ENCODE data around the gene LRRC8C.

Gene LRRC8C

GRCh38 chr1:89701746-89702241 lies 68.9 kb downstream of the LRRC8C start:
- no peaks in the 10 kb centered on the region for H3K9me2 ChIP-seq (replicated peaks; ENCODE audit: low read depth, low read length)
- H3K9me3 ChIP-seq (ENCODE audit: insufficient read depth, low read depth, low read length): no peaks in the 10 kb centered on the region
- no peak overlapping the region for H2AFZ ChIP-seq (ENCODE audit: low read length)
- H3K4me1 ChIP-seq (ENCODE audit: insufficient read depth, low read length, poor library complexity, severe bottlenecking): peaks cover 60% of the 10 kb centered on the region
- no peaks in the 10 kb centered on the region for H3K79me2 ChIP-seq (ENCODE audit: insufficient read depth, low read length)
- TF ChIP-seq EZH2phosphoT487 (IDR thresholded peaks at IDR 0.05; ENCODE audit: borderline replicate concordance) (no peak), CTCF (conservative IDR thresholded peaks at IDR 0.05; ENCODE audit: low read length) (no peak)
- no peak overlapping the region for H3K4me3 ChIP-seq (ENCODE audit: low read length, poor library complexity, severe bottlenecking)
- H3K27me3 ChIP-seq (ENCODE audit: insufficient read depth, low read length, poor library complexity, severe bottlenecking): no peaks in the 10 kb centered on the region
- peak overlapping the region; percentile 28 for H3K4me2 ChIP-seq (ENCODE audit: low read depth, low read length, poor library complexity, severe bottlenecking)
- 0 out of 2 replicates have a peak, but pooled peaks cover 4% of the 10 kb centered on the region for H3F3A ChIP-seq (ENCODE audit: low read depth)
- no peak overlapping the region for H3K9ac ChIP-seq (ENCODE audit: low read depth, low read length, poor library complexity, severe bottlenecking)
- H3K36me3 ChIP-seq (ENCODE audit: insufficient read depth, low read length): no peaks in the 10 kb centered on the region
- H4K20me1 ChIP-seq (ENCODE audit: insufficient read depth, low read length, poor library complexity, severe bottlenecking): no peaks in the 10 kb centered on the region

- Histone ChIP-seq H3K9ac (ENCODE audit: low read depth, low read length, poor library complexity, severe bottlenecking) (no peak overlapping the region), H3K36me3 (ENCODE audit: insufficient read depth, low read length) (no peaks in the 10 kb centered on the region), H2AFZ (ENCODE audit: low read length) (no peak overlapping the region), H3K79me2 (ENCODE audit: insufficient read depth, low read length) (no peaks in the 10 kb centered on the region), H3F3A (ENCODE audit: low read depth) (0 out of 2 replicates have a peak, but pooled peaks cover 4% of the 10 kb centered on the region), H4K20me1 (ENCODE audit: insufficient read depth, low read length, poor library complexity, severe bottlenecking) (no peaks in the 10 kb centered on the region), H3K9me2 (replicated peaks; ENCODE audit: low read depth, low read length) (no peaks in the 10 kb centered on the region), H3K27me3 (ENCODE audit: insufficient read depth, low read length, poor library complexity, severe bottlenecking) (no peaks in the 10 kb centered on the region), H3K9me3 (ENCODE audit: insufficient read depth, low read depth, low read length) (no peaks in the 10 kb centered on the region), H3K4me2 (ENCODE audit: low read depth, low read length, poor library complexity, severe bottlenecking) (no peak overlapping the region), H3K4me1 (ENCODE audit: insufficient read depth, low read length, poor library complexity, severe bottlenecking) (peaks cover 60% of the 10 kb centered on the region), H3K4me3 (ENCODE audit: low read length, poor library complexity, severe bottlenecking) (no peak overlapping the region)
- TF ChIP-seq CTCF (conservative IDR thresholded peaks at IDR 0.05; ENCODE audit: low read length) (no peak), EZH2phosphoT487 (IDR thresholded peaks at IDR 0.05; ENCODE audit: borderline replicate concordance) (no peak)
Measured at GRCh38 chr1:89702520-89703045, 69.7 kb downstream of the LRRC8C start.

GRCh38 chr1:89703469-89703868 lies 70.5 kb downstream of the LRRC8C start:
- Histone ChIP-seq H3K36me3 (ENCODE audit: insufficient read depth, low read length) (no peaks in the 10 kb centered on the region), H3K79me2 (ENCODE audit: insufficient read depth, low read length) (no peaks in the 10 kb centered on the region), H3F3A (ENCODE audit: low read depth) (0 out of 2 replicates have a peak, but pooled peaks cover 4% of the 10 kb centered on the region), H3K9me3 (ENCODE audit: insufficient read depth, low read depth, low read length) (no peaks in the 10 kb centered on the region), H4K20me1 (ENCODE audit: insufficient read depth, low read length, poor library complexity, severe bottlenecking) (no peaks in the 10 kb centered on the region), H2AFZ (ENCODE audit: low read length) (no peak overlapping the region), H3K9ac (ENCODE audit: low read depth, low read length, poor library complexity, severe bottlenecking) (no peak overlapping the region), H3K9me2 (replicated peaks; ENCODE audit: low read depth, low read length) (no peaks in the 10 kb centered on the region), H3K4me1 (ENCODE audit: insufficient read depth, low read length, poor library complexity, severe bottlenecking) (peaks cover 53% of the 10 kb centered on the region), H3K27me3 (ENCODE audit: insufficient read depth, low read length, poor library complexity, severe bottlenecking) (no peaks in the 10 kb centered on the region), H3K4me3 (ENCODE audit: low read length, poor library complexity, severe bottlenecking) (no peak overlapping the region), H3K4me2 (ENCODE audit: low read depth, low read length, poor library complexity, severe bottlenecking) (peak overlapping the region; percentile 29)
- TF ChIP-seq EZH2phosphoT487 (IDR thresholded peaks at IDR 0.05; ENCODE audit: borderline replicate concordance): no peak
- no peak for TF ChIP-seq CTCF (conservative IDR thresholded peaks at IDR 0.05; ENCODE audit: low read length)
